Measurements from ENCODE around the gene PRRX1. TPM values are rescaled to one million over a fixed set of nuclear protein-coding genes. Genes with fewer than 3 reads are reported as not detected.

The PRRX1 gene
- total and polyA plus RNA-seq, 12 donors, result 23.0 to 113 (median 97.7) TPM

DNA sequence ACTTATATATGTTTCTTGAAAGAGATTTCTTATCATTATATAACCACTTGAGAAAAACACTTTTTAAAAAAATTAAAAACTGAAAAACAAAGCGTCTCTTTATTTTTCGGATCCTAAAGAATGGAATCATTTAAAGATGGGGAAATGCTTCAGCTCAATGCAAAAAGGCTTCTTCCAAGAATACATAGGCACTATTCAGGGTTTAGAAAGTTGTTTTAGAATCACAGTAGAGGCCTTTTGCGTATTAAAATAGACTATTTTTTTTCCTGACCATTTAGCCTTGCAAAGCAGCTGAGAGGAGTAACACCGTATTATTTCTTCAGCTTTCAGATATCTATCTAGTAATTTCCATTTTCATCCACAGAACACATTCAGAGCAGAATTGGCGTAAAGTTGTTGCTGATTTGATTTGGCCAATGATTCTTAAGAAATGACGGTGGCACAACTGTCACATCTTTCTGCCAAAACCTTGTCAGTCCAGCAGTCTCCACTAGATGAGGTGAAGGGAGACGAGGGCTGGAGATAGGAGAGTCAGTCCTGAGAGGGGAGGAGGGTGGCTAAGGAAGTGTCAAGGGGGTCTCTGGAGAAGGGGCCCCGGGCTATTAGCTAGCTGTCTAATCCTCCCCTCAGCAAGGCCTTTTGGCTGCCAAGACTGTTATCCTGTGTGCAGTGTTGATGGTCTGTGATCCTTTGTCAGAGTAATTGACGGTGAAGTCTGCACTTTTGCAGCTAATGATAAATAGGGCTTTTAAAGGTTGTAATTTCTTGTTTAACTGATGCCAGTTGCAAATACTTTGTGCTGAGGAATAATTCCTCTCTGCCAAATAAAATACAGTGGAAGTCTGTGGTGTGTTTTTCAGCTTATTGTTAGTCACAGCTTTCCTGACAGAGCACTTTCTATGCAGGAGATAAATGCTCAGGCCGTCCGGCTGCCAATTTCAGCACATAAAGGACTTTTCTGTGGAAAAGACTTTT is 34.7 kb downstream of the PRRX1 start:
- no peak for DNase-seq

DNA sequence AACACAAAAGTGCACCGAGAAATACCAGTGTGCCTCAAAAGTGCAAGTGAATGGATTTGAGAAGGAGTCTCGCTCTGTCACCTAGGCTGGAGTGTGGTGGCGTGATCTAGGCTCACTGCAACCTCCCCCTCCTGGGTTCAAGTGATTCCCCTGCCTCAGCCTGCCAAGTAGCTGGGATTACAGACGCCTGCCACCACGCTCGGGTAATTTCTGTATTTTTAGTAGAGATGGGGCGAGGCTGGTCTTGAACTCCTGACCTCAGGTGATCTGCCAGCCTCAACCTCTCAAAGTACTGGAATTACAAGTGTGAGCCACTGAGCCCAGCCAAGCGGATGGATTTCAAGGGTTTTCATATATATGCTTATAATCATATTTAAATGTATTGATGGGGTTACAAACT is 35.8 kb downstream of the PRRX1 start:
- TF ChIP-seq, protein P1, sequence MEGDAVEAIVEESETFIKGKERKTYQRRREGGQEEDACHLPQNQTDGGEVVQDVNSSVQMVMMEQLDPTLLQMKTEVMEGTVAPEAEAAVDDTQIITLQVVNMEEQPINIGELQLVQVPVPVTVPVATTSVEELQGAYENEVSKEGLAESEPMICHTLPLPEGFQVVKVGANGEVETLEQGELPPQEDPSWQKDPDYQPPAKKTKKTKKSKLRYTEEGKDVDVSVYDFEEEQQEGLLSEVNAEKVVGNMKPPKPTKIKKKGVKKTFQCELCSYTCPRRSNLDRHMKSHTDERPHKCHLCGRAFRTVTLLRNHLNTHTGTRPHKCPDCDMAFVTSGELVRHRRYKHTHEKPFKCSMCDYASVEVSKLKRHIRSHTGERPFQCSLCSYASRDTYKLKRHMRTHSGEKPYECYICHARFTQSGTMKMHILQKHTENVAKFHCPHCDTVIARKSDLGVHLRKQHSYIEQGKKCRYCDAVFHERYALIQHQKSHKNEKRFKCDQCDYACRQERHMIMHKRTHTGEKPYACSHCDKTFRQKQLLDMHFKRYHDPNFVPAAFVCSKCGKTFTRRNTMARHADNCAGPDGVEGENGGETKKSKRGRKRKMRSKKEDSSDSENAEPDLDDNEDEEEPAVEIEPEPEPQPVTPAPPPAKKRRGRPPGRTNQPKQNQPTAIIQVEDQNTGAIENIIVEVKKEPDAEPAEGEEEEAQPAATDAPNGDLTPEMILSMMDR (IDR thresholded peaks at IDR 0.05), result no peak
- DNase-seq (no peak), ATAC-seq (no peak)
- Histone ChIP-seq H3K4me1 (peaks cover 11 to 67% (median 58%) of the 10 kb centered on the region in 9 donors), H3K9me3 (no peaks in the 10 kb centered on the region), H3K27ac (peak overlapping the region in 9 of 10 donors; percentile 2 to 88 (median 69)), H3K36me3 (no peaks in the 10 kb centered on the region), H3K4me3 (no peak overlapping the region), H3K27me3 (no peaks in the 10 kb centered on the region)
- intact Hi-C loops (cut with DNase I), result no loop called here
- 79 to 84% methylated on average over 8 of the region's 8 CpGs for WGBS, 2 donors

More for the DNA sequence above, 34.7 kb downstream of the PRRX1 start:
- WGBS, 2 donors, result 29 to 36% methylated on average over 11 of the region's 11 CpGs
- intact Hi-C loops (cut with DNase I), result no loop called here
- Histone ChIP-seq H3K9me3 (no peaks in the 10 kb centered on the region), H3K36me3 (no peaks in the 10 kb centered on the region), H3K27me3 (no peaks in the 10 kb centered on the region), H3K4me1 (peaks cover 11 to 78% (median 69%) of the 10 kb centered on the region in 9 donors), H3K4me3 (peak overlapping the region in 2 of 10 donors; percentile 15 to 17), H3K27ac (peak overlapping the region; percentile 2 to 88 (median 66))
- TF ChIP-seq, protein P1 (IDR thresholded peaks at IDR 0.05), result no peak
- ATAC-seq, result peak in 7 of 8 donors; percentile 37 to 80 (median 64)

DNA sequence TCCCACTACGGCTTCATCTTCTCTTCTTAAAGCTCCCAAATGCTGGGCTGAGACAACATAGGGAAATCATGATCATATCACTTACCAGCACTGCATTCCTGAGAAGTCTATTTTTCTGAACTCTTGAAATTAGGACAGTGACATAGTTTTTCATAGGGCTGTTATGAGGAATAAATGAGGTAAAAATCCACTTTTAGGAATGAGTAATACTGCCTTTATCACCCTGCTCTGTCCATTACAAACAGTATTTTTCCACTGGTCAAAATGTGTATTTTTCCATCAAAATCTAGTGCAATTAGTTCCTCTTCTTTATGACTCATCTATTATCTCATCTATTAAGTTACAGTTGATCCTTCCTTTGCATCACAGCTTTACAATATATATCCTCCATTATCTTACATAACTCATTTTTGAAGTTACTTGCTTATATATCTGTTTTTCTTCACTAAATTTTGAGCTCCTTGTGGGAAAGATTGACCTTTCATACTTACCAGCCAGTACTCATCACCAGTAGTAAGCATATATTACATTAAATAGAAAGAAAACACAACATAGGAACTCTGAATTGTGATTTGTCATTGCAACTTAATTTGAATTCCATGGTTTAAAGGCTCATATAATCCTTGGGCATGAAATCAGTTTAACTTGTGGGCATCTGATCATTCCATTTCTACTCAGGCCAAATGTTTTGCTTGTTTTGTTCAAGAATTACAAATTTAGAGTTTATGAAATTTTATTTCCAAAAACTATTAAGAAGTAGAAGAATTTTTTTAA is 37.1 kb downstream of the PRRX1 start:
- ATAC-seq, result peak in 3 of 8 donors; percentile 26 to 68 (median 47)

More for the DNA sequence above, 37.1 kb downstream of the PRRX1 start:
- Histone ChIP-seq H3K9me3 (no peaks in the 10 kb centered on the region), H3K4me1 (peaks cover 11 to 56% (median 51%) of the 10 kb centered on the region in 9 donors), H3K27me3 (no peaks in the 10 kb centered on the region), H3K27ac (peak overlapping the region in 7 of 10 donors; percentile 7 to 79 (median 49)), H3K4me3 (no peak overlapping the region), H3K36me3 (no peaks in the 10 kb centered on the region)
- WGBS, 2 donors, result 81 to 82% methylated on average over 1 of the region's 1 CpG
- TF ChIP-seq, protein P1 (IDR thresholded peaks at IDR 0.05), result no peak
- intact Hi-C loops (cut with DNase I), result no loop called here
- no peak for DNase-seq

Measured in heart right ventricle (tissue), 16 donors.